SK-N-SH treated with all-trans-retinoic acid at 6 μM for 48 hours (cell line): ENCODE data around the gene BAG5.

ENCODE experiments used
- CSDC2 ChIP-seq: fragments of 250-450 bp; sonication (Bioruptor Pico); IDR thresholded peaks from 2 replicates; pipeline ENCODE4 v1.5.0; 2020; ENCODE audit warnings: mild to moderate bottlenecking, moderate library complexity
- GLIS3 ChIP-seq: fragments of 250-450 bp; sonication (Bioruptor Pico); IDR thresholded peaks from 2 replicates; pipeline ENCODE4 v1.5.0; 2020; ENCODE audit warnings: mild to moderate bottlenecking, moderate library complexity
- ISL1 ChIP-seq: fragments of 250-450 bp; sonication (Bioruptor Pico); IDR thresholded peaks from 2 replicates; pipeline ENCODE4 v2.1.2; 2022; ENCODE audit warnings: mild to moderate bottlenecking, moderate library complexity
- PATZ1 ChIP-seq: fragments of 250-450 bp; sonication (Bioruptor Pico); IDR thresholded peaks from 2 replicates; pipeline ENCODE4 v1.8.0; 2020; ENCODE audit warnings: mild to moderate bottlenecking, moderate library complexity, borderline replicate concordance
- PPARA ChIP-seq: fragments of 250-450 bp; sonication (Bioruptor Pico); IDR thresholded peaks from 2 replicates; pipeline ENCODE4 v1.5.0; 2020; ENCODE audit warnings: mild to moderate bottlenecking, borderline replicate concordance
- SNAI2 ChIP-seq: fragments of 250-450 bp; sonication (Bioruptor Pico); IDR thresholded peaks from 2 replicates; pipeline ENCODE4 v1.5.0; 2020; ENCODE audit warnings: mild to moderate bottlenecking, moderate library complexity
- TCF4 ChIP-seq: fragments of 250-450 bp; sonication (Bioruptor Pico); IDR thresholded peaks from 2 replicates; pipeline ENCODE4 v1.8.0; 2021; ENCODE audit warnings: mild to moderate bottlenecking, moderate library complexity, borderline replicate concordance
- TOX ChIP-seq: fragments of 250-450 bp; sonication (Bioruptor Pico); IDR thresholded peaks from 2 replicates; pipeline ENCODE4 v1.8.0; 2021; ENCODE audit warnings: mild to moderate bottlenecking, moderate library complexity, borderline replicate concordance
- ZFP3 ChIP-seq: fragments of 250-450 bp; sonication (Bioruptor Pico); IDR thresholded peaks from 2 replicates; pipeline ENCODE4 v1.5.0; 2020; ENCODE audit warnings: mild to moderate bottlenecking, moderate library complexity
- ZFP30 ChIP-seq: fragments of 450-650 bp; formaldehyde crosslinking; IDR thresholded peaks from 2 replicates; pipeline ENCODE4 v1.5.0; 2022; ENCODE audit warnings: mild to moderate bottlenecking, moderate library complexity

DNA sequence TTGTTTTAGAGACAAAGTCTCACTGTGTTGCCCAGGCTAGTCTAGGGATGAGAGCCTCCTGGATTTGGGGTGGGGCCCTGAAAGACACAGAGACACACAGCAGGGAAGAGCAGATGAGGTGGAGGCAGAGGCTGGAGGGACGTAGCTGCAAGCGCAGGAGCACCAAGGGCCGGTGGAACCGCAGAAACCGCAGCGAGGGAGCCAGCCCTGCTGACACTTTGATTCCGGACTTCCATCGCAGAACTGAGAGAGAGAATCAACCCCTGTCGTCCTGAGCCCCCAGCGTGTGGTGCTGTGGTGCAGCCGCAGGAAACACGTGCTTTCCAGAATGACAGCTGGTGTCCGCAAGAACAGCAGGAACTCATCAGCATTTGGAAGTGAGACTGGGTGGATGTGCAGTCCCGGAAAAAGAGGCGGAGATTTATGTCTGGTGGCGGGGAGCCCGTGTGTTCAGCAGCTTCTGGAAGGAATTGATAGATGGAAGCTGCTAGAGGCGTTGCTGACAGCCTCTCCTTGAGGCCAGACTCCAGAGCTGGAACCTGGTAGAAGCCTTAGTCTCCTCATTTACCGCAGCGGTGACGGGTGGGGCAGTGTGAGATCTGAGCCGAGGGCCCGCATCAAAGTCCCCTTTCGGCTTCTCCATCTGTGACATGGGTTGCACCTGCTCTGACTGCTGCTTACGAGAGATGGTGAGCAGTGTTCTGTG is 44.7 kb upstream of the BAG5 start:
- TF ChIP-seq ZFP3 (CRISPR knock-in tag) (peak; percentile 86), SNAI2 (CRISPR knock-in tag) (no peak), ISL1 (no peak), GLIS3 (CRISPR knock-in tag) (no peak), PPARA (CRISPR knock-in tag) (no peak), TOX (no peak), ZFP30 (no peak), PATZ1 (no peak), CSDC2 (CRISPR knock-in tag) (no peak), TCF4 (CRISPR knock-in tag) (no peak; the same call in 1 of the 2 replicates)
